ENCODE data around the gene REEP1.

The REEP1 gene
- long read RNA-seq, donor 1, partial matches to known transcripts = 0 of 4 reads
- long read RNA-seq, donor 1, other reads (novel, unspliced or antisense) = 0 of 4 reads
- long read RNA-seq, donor 2 = 0 reads
- long read RNA-seq, donor 3, partial matches to known transcripts = 0 of 2 reads
- long read RNA-seq, donor 3, other reads (novel, unspliced or antisense) = 0 of 2 reads
- long read RNA-seq, donor 4 = 0 reads
- long read RNA-seq, donor 5, partial matches to known transcripts = 0 of 2 reads
- long read RNA-seq, donor 5, other reads (novel, unspliced or antisense) = 0 of 2 reads
- long read RNA-seq, donor 6, partial matches to known transcripts = 0 of 1 reads
- long read RNA-seq, donor 6, other reads (novel, unspliced or antisense) = 0 of 1 reads
- long read RNA-seq, donor 7 = 0 reads
- long read RNA-seq, donor 8, partial matches to known transcripts = 0 of 1 reads
- long read RNA-seq, donor 8, other reads (novel, unspliced or antisense) = 0 of 1 reads

- DNase-seq = no peak
Measured at GRCh38 chr2:86337244-86337835, at the start of gene REEP1. REEP1 (minus strand) TSS chr2:86337626; CDS start chr2:86337510, 116 bp downstream.

- no peak for DNase-seq
Measured at GRCh38 chr2:86383844-86384243, 46.4 kb upstream of the REEP1 start.

GRCh38 chr2:86382698-86383097, 45.3 kb upstream of the REEP1 start:
- DNase-seq = no peak

- DNase-seq = no peak
Measured at GRCh38 chr2:86382108-86382507, 44.7 kb upstream of the REEP1 start.

GRCh38 chr2:86378469-86378868, 41.0 kb upstream of the REEP1 start:
- no peak for DNase-seq

GRCh38 chr2:86375623-86376022, 38.2 kb upstream of the REEP1 start:
- no peak for DNase-seq

GRCh38 chr2:86372641-86373502, 35.4 kb upstream of the REEP1 start:
- DNase-seq = no peak

- DNase-seq = no peak
Measured at GRCh38 chr2:86372133-86372532, 34.7 kb upstream of the REEP1 start.

- DNase-seq = no peak
Measured at GRCh38 chr2:86371527-86371926, 34.1 kb upstream of the REEP1 start.

- no peak for DNase-seq
Measured at GRCh38 chr2:86370579-86370978, 33.2 kb upstream of the REEP1 start.

- peak; percentile 45 for DNase-seq
Measured at GRCh38 chr2:86368161-86368824, 30.9 kb upstream of the REEP1 start.

GRCh38 chr2:86367499-86367777, 30.0 kb upstream of the REEP1 start:
- no peak for DNase-seq

GRCh38 chr2:86366651-86367498, 29.4 kb upstream of the REEP1 start:
- DNase-seq = no peak

- no peak for DNase-seq
Measured at GRCh38 chr2:86364894-86365293, 27.5 kb upstream of the REEP1 start.

- peak; percentile 11 for DNase-seq
Measured at GRCh38 chr2:86360776-86361175, 23.4 kb upstream of the REEP1 start.

GRCh38 chr2:86358957-86359356, 21.5 kb upstream of the REEP1 start:
- DNase-seq = no peak

GRCh38 chr2:86357392-86357963, 20.1 kb upstream of the REEP1 start:
- no peak for DNase-seq

GRCh38 chr2:86352727-86353221, 15.3 kb upstream of the REEP1 start:
- DNase-seq = no peak

- no peak for DNase-seq
Measured at GRCh38 chr2:86352137-86352726, 14.8 kb upstream of the REEP1 start.

- DNase-seq = no peak
Measured at GRCh38 chr2:86350751-86351150, 13.3 kb upstream of the REEP1 start.

- DNase-seq = no peak
Measured at GRCh38 chr2:86347401-86347800, 10.0 kb upstream of the REEP1 start.
